Measurements from ENCODE around the gene TNPO3. TPM values are rescaled to one million over a fixed set of nuclear protein-coding genes. Genes with fewer than 3 reads are reported as not detected.
"Not testable (repeated sequence)": the region's sequence is repeated elsewhere in the genome, so short reads cannot be mapped to it uniquely, and the experiment has no call there.

Gene TNPO3
- total RNA-seq, 1 donor from 2014 or later: 31.9 TPM

- ATAC-seq: no peak
These were observed 134.8 kb downstream of the TNPO3 start for GRCh38 chr7:128919881-128920799.

- no peak for ATAC-seq
These were observed 135.7 kb downstream of the TNPO3 start for GRCh38 chr7:128919241-128919640.

- ATAC-seq: no peak
These were observed 136.8 kb downstream of the TNPO3 start for GRCh38 chr7:128918016-128918665.

GRCh38 chr7:128917122-128917521, 137.8 kb downstream of the TNPO3 start:
- no peak for ATAC-seq

DNA sequence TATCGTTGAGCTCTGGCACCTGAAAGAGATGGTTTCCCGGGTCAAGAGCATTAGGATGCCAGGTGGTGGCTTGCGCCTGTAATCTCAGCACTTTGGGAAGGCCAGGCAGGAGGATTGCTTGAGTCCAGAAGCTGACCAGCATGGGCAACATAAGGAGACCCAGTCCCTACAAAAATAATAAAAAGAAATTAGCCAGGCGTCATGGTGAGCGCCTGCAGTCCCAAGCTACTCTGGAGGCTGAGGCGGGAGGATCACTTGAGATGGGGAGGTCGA, 138.3 kb downstream of the TNPO3 start:
- no peak for ATAC-seq

GRCh38 chr7:128915841-128916642, 138.9 kb downstream of the TNPO3 start:
- ATAC-seq: no peak

DNA sequence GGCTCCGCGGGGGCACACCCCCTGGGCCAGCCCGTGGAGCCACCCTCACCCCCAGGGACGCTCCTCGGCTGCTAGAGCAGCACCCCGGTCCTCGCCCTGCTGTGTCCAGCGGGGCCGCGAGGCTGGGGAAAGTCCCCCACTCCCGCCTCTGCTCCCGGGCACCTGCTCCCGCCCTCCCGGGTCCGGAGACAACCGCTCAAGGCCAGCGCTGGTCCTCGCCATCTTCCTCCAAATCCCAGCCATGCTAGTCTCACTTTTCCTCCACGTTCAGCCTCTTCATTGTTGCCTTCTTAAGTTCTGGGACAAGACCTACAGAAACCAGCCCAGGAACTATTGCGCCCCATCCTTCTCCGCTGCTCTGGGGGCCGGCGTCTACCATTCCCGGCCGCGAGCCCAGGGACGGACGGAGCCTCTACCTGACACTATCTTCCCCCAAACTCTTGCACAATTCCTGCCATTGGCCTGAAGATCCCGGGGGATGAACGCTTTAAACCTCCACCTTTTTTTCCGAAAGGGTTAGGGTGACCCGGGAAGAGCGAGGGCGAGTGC, 139.6 kb downstream of the TNPO3 start:
- no peak for ATAC-seq

DNA sequence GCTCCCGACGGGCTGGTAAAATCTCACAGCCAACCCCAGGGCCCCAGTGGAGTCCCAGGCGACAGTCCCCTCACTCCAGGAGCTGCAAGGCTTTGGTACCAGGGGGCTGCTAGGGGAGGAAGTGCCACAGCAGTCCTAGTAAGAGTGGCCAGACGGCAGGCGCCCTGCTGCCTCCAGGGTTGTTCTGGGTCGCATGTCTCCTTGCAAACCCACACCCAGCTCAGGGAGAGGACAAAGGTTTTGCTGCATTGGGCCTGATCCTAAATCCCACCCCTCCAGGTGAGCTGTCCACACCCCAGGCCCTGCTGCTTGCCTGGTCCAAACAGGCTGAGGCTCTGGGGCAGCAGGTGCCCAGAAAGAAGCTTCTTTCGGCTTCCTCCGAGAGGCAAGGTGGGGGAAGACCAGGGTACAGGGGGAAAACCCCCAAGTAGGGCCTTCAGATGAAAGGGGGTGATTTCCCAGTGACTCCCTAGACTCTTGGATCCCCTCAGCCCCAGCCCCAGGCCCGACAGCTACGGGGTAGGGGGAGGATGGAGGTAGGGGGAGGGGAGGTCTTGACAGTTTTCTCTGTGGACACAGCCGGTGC, 140.3 kb downstream of the TNPO3 start:
- ATAC-seq: no peak

- ATAC-seq: no peak
These were observed 140.9 kb downstream of the TNPO3 start for GRCh38 chr7:128913870-128914565.

- ATAC-seq: not testable (repeated sequence)
These were observed 142.0 kb downstream of the TNPO3 start for GRCh38 chr7:128912709-128913495.

- ATAC-seq: no peak
These were observed 142.6 kb downstream of the TNPO3 start for GRCh38 chr7:128912281-128912680.

DNA sequence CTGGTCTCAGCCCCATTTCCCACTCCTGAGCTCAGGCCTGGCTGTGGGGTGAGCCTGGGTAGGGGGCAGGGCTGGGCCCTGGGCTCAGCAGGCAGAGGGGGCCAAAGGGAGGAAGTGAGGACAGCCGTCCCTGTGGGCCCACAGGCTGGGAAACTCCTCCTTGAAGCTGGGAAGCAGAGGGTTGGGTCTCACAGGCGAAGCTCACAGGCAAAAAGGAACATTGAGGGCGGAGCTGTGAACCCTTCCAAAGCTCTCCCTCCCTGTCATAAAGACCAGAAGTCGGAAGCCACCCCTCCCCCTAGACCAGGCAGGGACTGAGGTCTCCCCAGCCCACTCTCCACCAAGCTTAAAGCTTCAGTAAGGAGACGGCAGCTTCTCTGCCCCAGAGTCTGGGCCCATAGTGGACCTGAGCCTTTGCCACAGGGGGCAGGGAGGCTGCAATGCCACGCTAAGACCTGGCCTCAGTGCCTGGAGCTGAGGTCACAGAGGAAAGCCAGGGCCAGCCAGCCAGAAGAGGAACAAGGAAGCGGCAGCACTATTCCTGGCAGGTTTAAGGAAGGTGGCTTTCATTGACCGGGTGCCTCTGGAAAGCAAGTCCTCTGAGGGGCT, 143.4 kb downstream of the TNPO3 start:
- ATAC-seq: no peak

GRCh38 chr7:128910569-128910945, 144.4 kb downstream of the TNPO3 start, which contains the start of gene KCP:
Gene KCP, minus strand, starts transcription at chr7:128910709. Its CDS starts 33 bp downstream, at chr7:128910676.
- ATAC-seq: no peak

- peak; percentile 20 for ATAC-seq
These were observed 145.0 kb downstream of the TNPO3 start for GRCh38 chr7:128909625-128910568.

GRCh38 chr7:128908750-128909624, 145.9 kb downstream of the TNPO3 start:
- ATAC-seq: no peak

DNA sequence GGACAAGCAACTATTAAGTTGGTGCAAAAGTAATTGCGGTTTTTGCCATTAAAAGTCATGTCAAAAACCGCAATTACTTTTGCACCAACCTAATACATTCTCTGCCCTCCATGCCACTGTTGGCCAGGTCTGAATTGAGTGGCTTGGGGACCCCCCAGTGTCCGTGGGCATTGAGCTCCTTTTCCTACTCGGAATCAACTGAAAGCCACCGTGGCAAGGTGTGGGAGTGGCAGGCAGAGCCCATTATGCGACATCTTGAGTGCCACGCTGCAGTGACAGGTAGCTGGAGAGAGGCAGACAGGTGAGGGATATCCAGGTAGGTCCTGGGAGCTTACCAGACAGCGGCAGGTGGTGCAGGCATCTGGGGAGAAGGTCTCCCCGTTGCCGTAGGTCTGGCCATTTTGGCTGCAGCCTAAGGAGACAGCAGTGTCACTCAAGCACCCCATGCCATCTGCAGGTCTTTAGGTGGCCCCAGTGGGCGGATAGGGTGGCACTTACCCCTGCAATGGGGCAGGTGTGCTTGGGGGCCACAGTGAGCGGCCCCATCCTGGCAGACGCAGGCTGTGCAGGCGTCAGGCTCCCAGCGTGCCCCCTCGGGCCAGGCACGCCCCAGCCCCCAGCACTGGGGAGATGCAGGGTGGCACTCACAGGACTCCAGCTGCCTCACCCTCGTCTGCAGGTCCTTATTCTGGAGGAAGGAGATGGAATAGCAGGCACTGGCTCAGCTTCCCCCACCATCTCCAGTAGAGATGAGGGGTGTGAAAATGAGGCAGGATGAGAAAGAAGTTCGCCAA, 147.9 kb downstream of the TNPO3 start:
- no peak for ATAC-seq

- ATAC-seq: no peak
These were observed 148.7 kb downstream of the TNPO3 start for GRCh38 chr7:128906001-128906765.

Data from esophagus mucosa (tissue), 1 donor.